Cerebellar cortex (tissue), 1 donor: ENCODE data around the gene NFIC.

Experiments used
- DNase-seq: peaks from one replicate; pipeline ENCODE4 v3.0.0-alpha.2; 2015; ENCODE audit warnings: low spot score

NFIC gene

GRCh38 chr19:3454656-3455392 lies 88.4 kb downstream of the NFIC start:
- DNase-seq = no peak

- no peak for DNase-seq
Measured at GRCh38 chr19:3455393-3455955, 89.1 kb downstream of the NFIC start.

GRCh38 chr19:3455960-3456601 lies 89.7 kb downstream of the NFIC start:
- no peak for DNase-seq

GRCh38 chr19:3456925-3457527 lies 90.6 kb downstream of the NFIC start:
- no peak for DNase-seq

GRCh38 chr19:3457528-3458228 lies 91.3 kb downstream of the NFIC start:
- DNase-seq = peak; percentile 43

GRCh38 chr19:3458229-3459088 lies 92.1 kb downstream of the NFIC start:
- peak; percentile 49 for DNase-seq

GRCh38 chr19:3459089-3459881 lies 92.9 kb downstream of the NFIC start:
- peak; percentile 42 for DNase-seq

GRCh38 chr19:3459965-3460582 lies 93.7 kb downstream of the NFIC start:
- no peak for DNase-seq

GRCh38 chr19:3462991-3463713 lies 96.8 kb downstream of the NFIC start:
- DNase-seq = no peak

GRCh38 chr19:3463714-3464586 lies 97.6 kb downstream of the NFIC start:
- DNase-seq = no peak

GRCh38 chr19:3464587-3465235 lies 98.3 kb downstream of the NFIC start:
- no peak for DNase-seq

GRCh38 chr19:3465552-3465951 lies 99.2 kb downstream of the NFIC start:
- DNase-seq = no peak

- DNase-seq = no peak
Measured at GRCh38 chr19:3466635-3467034, 100.3 kb downstream of the NFIC start.

- no peak for DNase-seq
Measured at GRCh38 chr19:3467437-3468198, 101.2 kb downstream of the NFIC start.

GRCh38 chr19:3468211-3468610 lies 101.8 kb downstream of the NFIC start:
- no peak for DNase-seq

GRCh38 chr19:3469638-3470499 lies 103.5 kb downstream of the NFIC start:
- DNase-seq = no peak
